Stimulated activated naive B cell treated with anti-CD40 and anti-IgM and Interleukin-4, amounts not matched to agents 10 μg/mL and 1 μg/mL and 100 μg/mL, for 72 hours (primary cell): ENCODE measurements around the gene SLC5A12.
"Not testable (repeated sequence)": the region's sequence is repeated elsewhere in the genome, so short reads cannot be mapped to it uniquely, and the experiment has no call there.

ENCODE experiments used
- ATAC-seq, 2 donors: fragments of 150-1000 bp; cut with Tn5 transposase; replicated peaks; 2 replicates each; pipeline ENCODE4 v1.10.0; 2021; ENCODE audit warnings: moderate library complexity in 1 of 2
- DNase-seq: peaks from one replicate; pipeline ENCODE4 v3.0.0; 2021
- H3K27ac Mint-ChIP-seq: one replicate; pipeline ENCODE4 v1.8.0; 2022; ENCODE audit warnings: mild to moderate bottlenecking, mixed read lengths
- H3K27me3 Mint-ChIP-seq, 2 donors: one replicate each; pipeline ENCODE4 v1.8.0; 2022; ENCODE audit warnings: mixed read lengths in 2 of 2
- H3K36me3 Mint-ChIP-seq, 2 donors: one replicate each; pipeline ENCODE4 v1.8.0; 2022; ENCODE audit warnings: mixed read lengths in 2 of 2, mild to moderate bottlenecking in 1 of 2
- H3K4me1 Mint-ChIP-seq, 2 donors: one replicate each; pipeline ENCODE4 v1.8.0; 2022; ENCODE audit warnings: mixed read lengths in 2 of 2, mild to moderate bottlenecking in 1 of 2
- H3K4me3 Mint-ChIP-seq, 2 donors: one replicate each; pipeline ENCODE4 v1.8.0; 2022; ENCODE audit warnings: mild to moderate bottlenecking in 2 of 2, mixed read lengths in 2 of 2, moderate library complexity in 1 of 2
- H3K9me3 Mint-ChIP-seq, 2 donors: one replicate each; pipeline ENCODE4 v1.8.0; 2022; ENCODE audit warnings: mixed read lengths in 2 of 2, mild to moderate bottlenecking in 1 of 2

Gene SLC5A12

GRCh38 chr11:26651916-26652315 lies 69.9 kb downstream of the SLC5A12 start:
- no peak for ATAC-seq
- no peaks in the 10 kb centered on the region for H3K4me1 Mint-ChIP-seq

GRCh38 chr11:26649884-26650283 lies 72.0 kb downstream of the SLC5A12 start:
- ATAC-seq: peak; percentile 67 to 85
- no peaks in the 10 kb centered on the region for H3K4me1 Mint-ChIP-seq
- H3K9me3 Mint-ChIP-seq: no peaks in the 10 kb centered on the region
- DNase-seq: peak; percentile 16
- no peak overlapping the region for H3K4me3 Mint-ChIP-seq
- H3K36me3 Mint-ChIP-seq: no peaks in the 10 kb centered on the region
- H3K27ac Mint-ChIP-seq: no peak overlapping the region
- H3K27me3 Mint-ChIP-seq: peaks cover 0 to 3% of the 10 kb centered on the region in 2 donors

More at GRCh38 chr11:26651916-26652315, 69.9 kb downstream of the SLC5A12 start:
- Mint-ChIP-seq H3K4me3 (no peak overlapping the region), H3K9me3 (no peaks in the 10 kb centered on the region), H3K27ac (no peak overlapping the region), H3K27me3 (peaks cover 0 to 3% of the 10 kb centered on the region in 2 donors), H3K36me3 (no peaks in the 10 kb centered on the region)
- no peak for DNase-seq

GRCh38 chr11:26643314-26643713 lies 78.5 kb downstream of the SLC5A12 start:
- H3K36me3 Mint-ChIP-seq, H3K4me3 Mint-ChIP-seq, H3K27me3 Mint-ChIP-seq, H3K4me1 Mint-ChIP-seq, H3K27ac Mint-ChIP-seq, DNase-seq, ATAC-seq, H3K9me3 Mint-ChIP-seq: not testable (repeated sequence)

GRCh38 chr11:26632691-26633159 lies 89.1 kb downstream of the SLC5A12 start:
- no peak overlapping the region for H3K4me3 Mint-ChIP-seq
- H3K36me3 Mint-ChIP-seq: no peaks in the 10 kb centered on the region
- H3K27me3 Mint-ChIP-seq: no peaks in the 10 kb centered on the region
- peaks cover 0 to 1% of the 10 kb centered on the region in 2 donors for H3K9me3 Mint-ChIP-seq
- no peak overlapping the region for H3K27ac Mint-ChIP-seq
- no peaks in the 10 kb centered on the region for H3K4me1 Mint-ChIP-seq
- ATAC-seq (peak; percentile 39 to 58), DNase-seq (no peak)

GRCh38 chr11:26626346-26626745 lies 95.5 kb downstream of the SLC5A12 start:
- no peaks in the 10 kb centered on the region for H3K36me3 Mint-ChIP-seq
- DNase-seq: no peak

GRCh38 chr11:26623076-26623659 lies 98.7 kb downstream of the SLC5A12 start:
- H3K27ac Mint-ChIP-seq: no peak overlapping the region
- no peaks in the 10 kb centered on the region for H3K4me1 Mint-ChIP-seq
- no peak for DNase-seq
- no peak for ATAC-seq
- no peaks in the 10 kb centered on the region for H3K36me3 Mint-ChIP-seq
- no peak overlapping the region for H3K4me3 Mint-ChIP-seq
- H3K9me3 Mint-ChIP-seq: no peaks in the 10 kb centered on the region
- no peaks in the 10 kb centered on the region for H3K27me3 Mint-ChIP-seq

More at GRCh38 chr11:26626346-26626745, 95.5 kb downstream of the SLC5A12 start:
- H3K4me3 Mint-ChIP-seq: no peak overlapping the region
- no peak for ATAC-seq
- no peaks in the 10 kb centered on the region for H3K9me3 Mint-ChIP-seq
- no peak overlapping the region for H3K27ac Mint-ChIP-seq
- no peaks in the 10 kb centered on the region for H3K27me3 Mint-ChIP-seq
- no peaks in the 10 kb centered on the region for H3K4me1 Mint-ChIP-seq

- Mint-ChIP-seq H3K27me3 (no peaks in the 10 kb centered on the region), H3K9me3 (no peaks in the 10 kb centered on the region), H3K27ac (no peak overlapping the region), H3K36me3 (no peaks in the 10 kb centered on the region), H3K4me1 (no peaks in the 10 kb centered on the region), H3K4me3 (no peak overlapping the region)
- no peak for DNase-seq
- ATAC-seq: no peak
These were observed 99.7 kb downstream of the SLC5A12 start for GRCh38 chr11:26622181-26622580.

- Mint-ChIP-seq H3K36me3 (no peaks in the 10 kb centered on the region), H3K27me3 (no peaks in the 10 kb centered on the region), H3K4me3 (no peak overlapping the region), H3K9me3 (no peaks in the 10 kb centered on the region), H3K4me1 (no peaks in the 10 kb centered on the region), H3K27ac (no peak overlapping the region)
- no peak for DNase-seq
- no peak for ATAC-seq
These were observed 100.7 kb downstream of the SLC5A12 start for GRCh38 chr11:26621132-26621531.

- Mint-ChIP-seq H3K27me3 (no peaks in the 10 kb centered on the region), H3K9me3 (no peaks in the 10 kb centered on the region), H3K27ac (no peak overlapping the region), H3K4me3 (no peak overlapping the region), H3K4me1 (no peaks in the 10 kb centered on the region), H3K36me3 (no peaks in the 10 kb centered on the region)
- no peak for DNase-seq
- no peak for ATAC-seq
These were observed 101.4 kb downstream of the SLC5A12 start for GRCh38 chr11:26620282-26621045.

- Mint-ChIP-seq H3K36me3 (no peaks in the 10 kb centered on the region), H3K27me3 (no peaks in the 10 kb centered on the region), H3K4me1 (no peaks in the 10 kb centered on the region), H3K27ac (no peak overlapping the region), H3K4me3 (no peak overlapping the region), H3K9me3 (peaks cover 1 to 3% of the 10 kb centered on the region in 2 donors)
- no peak for DNase-seq
- no peak for ATAC-seq
These were observed 103.4 kb downstream of the SLC5A12 start for GRCh38 chr11:26618441-26618840.
